GM12878 (cell line): Measurements from ENCODE around the gene IGFLR1. TPM values are rescaled to one million over a fixed set of nuclear protein-coding genes. Genes with fewer than 3 reads are reported as not detected.

Experiments used
- ATAC-seq: fragments of 200-7000 bp; cut with Tn5 transposase; 3 replicates; pipeline ENCODE4 v1.9.1; 2020; ENCODE audit warnings: mild to moderate bottlenecking, moderate library complexity
- BruUV-seq: library from RNA; stranded (reverse); fragments of 400-500 nt; replicated peaks from 2 replicates; lab custom pipeline; 2021; lab: Mats Ljungman, UMichigan
- CTCF ChIA-PET: fragments of 300-600 bp; sonication (Branson Sonifier 250); formaldehyde crosslinking; extraction: SDS; loops from one replicate; lab custom pipeline; 2021; ENCODE audit warnings: inconsistent platforms; lab: Yijun Ruan, JAX
- POLR2A ChIA-PET: fragments of 350-600 bp; formaldehyde crosslinking; extraction: SDS; loops from one replicate; lab custom pipeline; 2021; ENCODE audit warnings: inconsistent platforms; lab: Charles Lee
- RAD21 ChIA-PET: fragments of 300-600 bp; sonication (Branson Sonifier 250); formaldehyde crosslinking; loops from one replicate; lab custom pipeline; 2023; ENCODE audit warnings: antibody characterized with exemption; ENCODE audit not compliant: unreplicated experiment; lab: Charles Lee
- SMC1A ChIA-PET: fragments of 300-600 bp; sonication (Branson Sonifier 250); formaldehyde crosslinking; loops from one replicate; lab custom pipeline; 2023; ENCODE audit not compliant: unreplicated experiment, uncharacterized antibody; lab: Charles Lee
- DNase-seq: peaks from one replicate; pipeline ENCODE4 v3.0.0-alpha.2; 2011; ENCODE audit warnings: low read depth, low spot score
- FAIRE-seq: peaks from 3 replicates; lab custom pipeline; 2011; peaks lifted over from hg19 to GRCh38; lab: Jason Lieb, UNC
- H2AFZ ChIP-seq: 2 replicates; pipeline ENCODE4 v1.6.0; 2011; ENCODE audit warnings: low read depth, low read length, control low read depth; ENCODE audit not compliant: control insufficient read depth
- H3K27ac ChIP-seq: 2 replicates; pipeline ENCODE4 v1.5.1; 2011; ENCODE audit warnings: control low read depth; ENCODE audit not compliant: control insufficient read depth, insufficient read depth
- H3K27me3 ChIP-seq, 2 experiments: replicated peaks in 1 of 2; 2 replicates each; pipeline versions ENCODE4 v1.6.0 to v1.6.1; 2011; ENCODE audit warnings: low read length in 1 of 2; ENCODE audit not compliant: control insufficient read depth in 2 of 2, insufficient read depth in 2 of 2
- H3K36me3 ChIP-seq, 2 experiments: 2 replicates each; pipeline ENCODE4 v1.5.1; 2011; ENCODE audit warnings: low read length in 1 of 2; ENCODE audit not compliant: control insufficient read depth in 2 of 2, insufficient read depth in 2 of 2
- H3K4me1 ChIP-seq: 2 replicates; pipeline ENCODE4 v1.6.1; 2011; ENCODE audit warnings: mild to moderate bottlenecking, low read length, moderate library complexity, mixed read lengths; ENCODE audit not compliant: control insufficient read depth, insufficient read depth
- H3K4me2 ChIP-seq: 2 replicates; pipeline ENCODE4 v1.6.0; 2011; ENCODE audit warnings: control low read depth; ENCODE audit not compliant: control insufficient read depth, insufficient read depth
- H3K4me3 ChIP-seq: fragments of 200-600 bp; sonication (generic); 2 replicates; pipeline ENCODE4 v1.5.1; 2016
- H3K79me2 ChIP-seq: 2 replicates; pipeline ENCODE4 v1.6.0; 2011; ENCODE audit warnings: low read length; ENCODE audit not compliant: control insufficient read depth, insufficient read depth
- H3K9ac ChIP-seq: 2 replicates; pipeline ENCODE4 v1.8.0; 2011; ENCODE audit warnings: low read length, control low read depth, mixed read lengths; ENCODE audit not compliant: control insufficient read depth, insufficient read depth
- H3K9me3 ChIP-seq: replicated peaks from 3 replicates; pipeline ENCODE4 v1.5.1; 2011; ENCODE audit warnings: mild to moderate bottlenecking, low read length; ENCODE audit not compliant: control insufficient read depth, insufficient read depth
- H4K20me1 ChIP-seq: 2 replicates; pipeline ENCODE4 v1.6.0; 2011; ENCODE audit not compliant: control insufficient read depth, insufficient read depth
- ATF7 ChIP-seq: fragments of 450-650 bp; IDR thresholded peaks from 2 replicates; pipeline ENCODE4 v1.6.1; 2016; ENCODE audit warnings: low read depth, mild to moderate bottlenecking
- BCL3 ChIP-seq: IDR thresholded peaks from 2 replicates; pipeline ENCODE4 v1.6.1; 2011; ENCODE audit warnings: borderline replicate concordance, low read depth, mild to moderate bottlenecking, moderate library complexity, low read length; ENCODE audit not compliant: insufficient read depth, poor library complexity, severe bottlenecking
- BRCA1 ChIP-seq: IDR thresholded peaks from 2 replicates; pipeline ENCODE4 v1.6.1; 2011; ENCODE audit warnings: low read depth, low read length, improper control_type of control experiment
- ELK1 ChIP-seq: IDR thresholded peaks from 2 replicates; pipeline ENCODE4 v1.6.1; 2012; ENCODE audit warnings: low read depth, low read length, improper control_type of control experiment
- HCFC1 ChIP-seq: fragments of 150-350 bp; IDR thresholded peaks from 2 replicates; pipeline ENCODE4 v1.6.1; 2014; ENCODE audit warnings: low read length
- HDGF ChIP-seq: fragments of 450-650 bp; IDR thresholded peaks from 2 replicates; pipeline ENCODE4 v1.6.1; 2016; ENCODE audit warnings: antibody characterized with exemption
- IKZF1 ChIP-seq: fragments of 450-650 bp; conservative IDR thresholded peaks from 2 replicates; pipeline ENCODE4 v1.6.1; 2017; ENCODE audit warnings: antibody characterized with exemption, mild to moderate bottlenecking
- LARP7 ChIP-seq: fragments of 450-650 bp; IDR thresholded peaks from 2 replicates; pipeline ENCODE4 v1.6.1; 2017; ENCODE audit warnings: mild to moderate bottlenecking
- MEF2A ChIP-seq: IDR thresholded peaks from 2 replicates; pipeline ENCODE4 v1.6.1; 2011; ENCODE audit warnings: low read depth, mild to moderate bottlenecking, low read length, moderate library complexity; ENCODE audit not compliant: insufficient read depth
- NR2C2 ChIP-seq: IDR thresholded peaks from 2 replicates; pipeline ENCODE4 v1.6.1; 2011; ENCODE audit warnings: borderline replicate concordance, low read depth; ENCODE audit not compliant: control insufficient read depth, insufficient read length
- PKNOX1 ChIP-seq: fragments of 450-650 bp; IDR thresholded peaks from 2 replicates; pipeline ENCODE4 v1.6.1; 2016; ENCODE audit warnings: mild to moderate bottlenecking
- RFX5 ChIP-seq: IDR thresholded peaks from 2 replicates; pipeline ENCODE4 v1.6.1; 2011; ENCODE audit warnings: low read depth, low read length, improper control_type of control experiment
- SIN3A ChIP-seq: IDR thresholded peaks from 2 replicates; pipeline ENCODE4 v1.6.1; 2012; ENCODE audit warnings: low read depth, low read length, improper control_type of control experiment
- STAT3 ChIP-seq: IDR thresholded peaks from 2 replicates; pipeline ENCODE4 v1.6.1; 2011; ENCODE audit warnings: low read depth, low read length, improper control_type of control experiment
- ZNF207 ChIP-seq: fragments of 450-650 bp; IDR thresholded peaks from 2 replicates; pipeline ENCODE4 v1.6.1; 2014; ENCODE audit warnings: antibody characterized with exemption, mild to moderate bottlenecking, borderline replicate concordance
- ZNF217 ChIP-seq: fragments of 450-650 bp; IDR thresholded peaks from 2 replicates; pipeline ENCODE4 v1.6.1; 2017; ENCODE audit warnings: antibody characterized with exemption, mild to moderate bottlenecking
- WGBS: methylation state at CpG from one replicate; pipeline ENCODE4 v1.1.6; 2016; ENCODE audit warnings: low lambda C conversion rate; ENCODE audit not compliant: insufficient replicate concordance, insufficient coverage; ENCODE audit errors: missing lambda C conversion rate; 5-methylcytosine and 5-hydroxymethylcytosine counted together
- in situ Hi-C: fragments of 300-500 bp; cut with MboI; formaldehyde crosslinking; loops from 9 replicates; pipeline ENCODE4 v1.14.3; 2018; ENCODE audit warnings: mixed read lengths
- intact Hi-C: fragments of 100-400 bp; cut with micrococcal nuclease; formaldehyde crosslinking; loops from one replicate; pipeline ENCODE4 v1.14.2; 2022; ENCODE audit not compliant: unreplicated experiment
- polyA plus RNA-seq, 11 experiments: library from polyadenylated mRNA; depleted of rRNA in 4 of 11; unstranded in 6 of 11; stranded (reverse) in 5 of 11; fragments of >200 nt; fragmentation: Nextera tagmentation in 4 of 11; fragmentation: Illumina TruSeq in 1 of 11; extraction: Ambion mirVana in 4 of 11; extraction: Trizol in 1 of 11; gene quantifications; 1 replicate in 1 of 11; 2 replicates in 10 of 11; pipeline versions ENCODE4 v1.2.1 to v1.2.3, GENCODE V29; 2011 to 2016; ENCODE audit warnings: inconsistent platforms in 2 of 11, missing spikeins in 2 of 11, low read depth in 1 of 11
- total RNA-seq, 4 experiments: library from RNA; depleted of rRNA in 3 of 4; stranded (reverse); fragments of >200 nt in 3 of 4; fragmentation: Illumina TruSeq in 1 of 4; extraction: Trizol in 1 of 4; gene quantifications; 2 replicates each; pipeline versions ENCODE4 v1.2.1 to v1.2.3, GENCODE V29; 2013 to 2021

Gene IGFLR1
- total and polyA plus RNA-seq, 10 of the 15 experiments (the other 5 are each of a cell fraction or from before 2014, with no cell fraction given) = 2.5 to 39.9 (median 24.8) TPM

- no peak for TF ChIP-seq BCL3
- TF ChIP-seq LARP7 = no peak
- TF ChIP-seq HDGF = no peak
- no peak for TF ChIP-seq STAT3
- no peak for TF ChIP-seq NR2C2
- no peak for TF ChIP-seq MEF2A
- no peak for TF ChIP-seq ZNF217
- TF ChIP-seq ZNF207 = no peak
- no peak for TF ChIP-seq IKZF1
Measured at GRCh38 chr19:35695895-35696422, 46.3 kb downstream of the IGFLR1 start (continued).

- in situ Hi-C loops (no loop called here), intact Hi-C loops (loop anchor here (1.0 to 5.0 kb wide), 5 partner anchors 23 to 237 kb away; no protein-coding TSS in a partner anchor)
- no TSS peak for BruUV-seq
- CTCF ChIA-PET = interaction anchor here (0.6 to 7.8 kb wide), 32 partner anchors 9 to 237 kb away, joined by 3 to 271 read pairs (median 6); partner anchors contain the start of genes COX6B1, IGFLR1, LIN37 and PSENEN
- H3K9me3 ChIP-seq = no peaks in the 10 kb centered on the region; the same call in 2 of the 3 replicates
- no peaks in the 10 kb centered on the region for H3K79me2 ChIP-seq
- FAIRE-seq = peak; percentile 83
- H3K4me1 ChIP-seq = peaks cover 18% of the 10 kb centered on the region
- H3K27me3 ChIP-seq = no peaks in the 10 kb centered on the region
- H4K20me1 ChIP-seq = no peaks in the 10 kb centered on the region
- no peak overlapping the region for H2AFZ ChIP-seq
- H3K9ac ChIP-seq = no peak overlapping the region
- 17% methylated on average over 8 of the region's 8 CpGs for WGBS
- H3K27ac ChIP-seq = peak overlapping the region; percentile 43; the same call in 1 of the 2 replicates
- RAD21 ChIA-PET = interaction anchor here (0.7 to 11.0 kb wide), 21 partner anchors 9 to 238 kb away, joined by 3 to 430 read pairs (median 5); partner anchors contain the start of genes COX6B1, IGFLR1, LIN37 and NFKBID
- no peak overlapping the region for H3K4me2 ChIP-seq
- POLR2A ChIA-PET = interaction anchor here (0.8 to 11.9 kb wide), 10 partner anchors 9 to 237 kb away, joined by 3 to 516 read pairs (median 5); partner anchors contain the start of genes LIN37, PSENEN and U2AF1L4
- no peak overlapping the region for H3K4me3 ChIP-seq
- SMC1A ChIA-PET = interaction anchor here (0.5 to 12.3 kb wide), 25 partner anchors 9 to 237 kb away, joined by 3 to 375 read pairs (median 5); partner anchors contain the start of genes COX6B1, IGFLR1, LIN37 and PSENEN
- no peaks in the 10 kb centered on the region for H3K36me3 ChIP-seq
- peak; percentile 95 for ATAC-seq
- peak; percentile 79 for DNase-seq
- TF ChIP-seq ZNF207 (peak; percentile 9; the same call in 1 of the 2 replicates), ATF7 (peak; percentile 34; the same call in 1 of the 2 replicates), PKNOX1 (peak; percentile 60), BRCA1 (no peak), HCFC1 (peak; percentile 43; the same call in 1 of the 2 replicates), IKZF1 (peak; percentile 40; the same call in 1 of the 2 replicates), RFX5 (no peak), ELK1 (no peak), SIN3A (peak; percentile 54; the same call in 1 of the 2 replicates)
Measured at GRCh38 chr19:35693835-35694599, 48.2 kb downstream of the IGFLR1 start.
